Fibroblast of lung (primary cell): ENCODE results near the gene PUDP.
"Not testable (repeated sequence)": the region's sequence is repeated elsewhere in the genome, so short reads cannot be mapped to it uniquely, and the experiment has no call there.

Source experiments
- EZH2 ChIP-seq: IDR thresholded peaks from 2 replicates; pipeline ENCODE4 v1.5.1; 2012; ENCODE audit warnings: low read length, control low read depth, mild to moderate bottlenecking; ENCODE audit errors: missing control alignments
- TF ChIP-seq, protein P1 (sequence below), 2 donors: IDR thresholded peaks in 1 of 2; conservative IDR thresholded peaks in 1 of 2; 1 replicate in 1 of 2; 2 replicates in 1 of 2; pipeline ENCODE4 v1.5.1; 2011 to 2012; ENCODE audit warnings: low read length in 2 of 2, control low read depth in 1 of 2, inconsistent platforms in 1 of 2, low read depth in 1 of 2, mild to moderate bottlenecking in 1 of 2

DNA sequence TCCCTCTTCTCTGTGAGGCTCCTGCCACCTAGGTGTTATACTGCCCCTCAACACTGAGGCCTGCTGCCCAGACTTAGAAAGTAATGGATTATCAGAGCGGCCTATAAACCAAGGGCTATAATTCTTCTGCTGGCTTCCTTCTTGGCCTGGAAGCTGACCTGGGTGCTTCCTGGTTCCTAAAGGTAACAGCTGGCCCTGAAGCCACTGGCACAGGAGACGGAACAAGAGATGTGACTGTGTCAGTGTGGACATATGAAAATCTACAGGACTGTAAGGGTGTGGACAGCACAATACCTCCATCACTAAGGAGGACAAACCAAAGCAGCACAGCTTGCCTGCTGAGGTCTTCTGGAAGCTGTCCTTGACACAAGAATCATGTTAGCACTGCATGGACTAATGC, 52.3 kb downstream of the PUDP start:
- TF ChIP-seq, protein P1, sequence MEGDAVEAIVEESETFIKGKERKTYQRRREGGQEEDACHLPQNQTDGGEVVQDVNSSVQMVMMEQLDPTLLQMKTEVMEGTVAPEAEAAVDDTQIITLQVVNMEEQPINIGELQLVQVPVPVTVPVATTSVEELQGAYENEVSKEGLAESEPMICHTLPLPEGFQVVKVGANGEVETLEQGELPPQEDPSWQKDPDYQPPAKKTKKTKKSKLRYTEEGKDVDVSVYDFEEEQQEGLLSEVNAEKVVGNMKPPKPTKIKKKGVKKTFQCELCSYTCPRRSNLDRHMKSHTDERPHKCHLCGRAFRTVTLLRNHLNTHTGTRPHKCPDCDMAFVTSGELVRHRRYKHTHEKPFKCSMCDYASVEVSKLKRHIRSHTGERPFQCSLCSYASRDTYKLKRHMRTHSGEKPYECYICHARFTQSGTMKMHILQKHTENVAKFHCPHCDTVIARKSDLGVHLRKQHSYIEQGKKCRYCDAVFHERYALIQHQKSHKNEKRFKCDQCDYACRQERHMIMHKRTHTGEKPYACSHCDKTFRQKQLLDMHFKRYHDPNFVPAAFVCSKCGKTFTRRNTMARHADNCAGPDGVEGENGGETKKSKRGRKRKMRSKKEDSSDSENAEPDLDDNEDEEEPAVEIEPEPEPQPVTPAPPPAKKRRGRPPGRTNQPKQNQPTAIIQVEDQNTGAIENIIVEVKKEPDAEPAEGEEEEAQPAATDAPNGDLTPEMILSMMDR (conservative IDR thresholded peaks at IDR 0.05 in 1 of 2, IDR thresholded peaks at IDR 0.05 in 1 of 2; ENCODE audit: low read depth in 1 of 2, low read length in 2 of 2): not testable (repeated sequence)
- TF ChIP-seq EZH2: not testable (repeated sequence)
